Sciatic nerve (tissue), 1 donor: ENCODE measurements around the gene PLEKHO1. TPM values are rescaled to one million over a fixed set of nuclear protein-coding genes. Genes with fewer than 3 reads are reported as not detected.

Experiments used
- total RNA-seq: library from RNA; stranded (reverse); fragmentation: NEBNext Ultra II Directional; extraction: Animal tissue kit (Norgen Biotek cat#: 25700); gene quantifications from one replicate; pipeline ENCODE4 v1.2.1, GENCODE V29; 2021
- donor health status: DM: no; HTN: no; CAD: no.

Gene PLEKHO1
- total RNA-seq, 1 donor from 2014 or later = 53.4 TPM

Other genes starting within 250 kb of the PLEKHO1 start
- 1.7 TPM for gene SV2A, start 232.1 kb upstream of the PLEKHO1 start, total RNA-seq
- gene SF3B4, start 222.1 kb upstream of the PLEKHO1 start, total RNA-seq = 32.7 TPM
- gene MTMR11, start 213.0 kb upstream of the PLEKHO1 start, total RNA-seq = 16.4 TPM
- 102 TPM for gene OTUD7B, start 139.2 kb upstream of the PLEKHO1 start, total RNA-seq
- 44.1 TPM for gene VPS45, start 82.1 kb upstream of the PLEKHO1 start, total RNA-seq
- gene ANP32E, start 86.2 kb downstream of the PLEKHO1 start, total RNA-seq = 40.6 TPM
- gene CA14, start 107.9 kb downstream of the PLEKHO1 start, total RNA-seq = 0.71 TPM
- gene APH1A, start 119.1 kb downstream of the PLEKHO1 start, total RNA-seq = 87.4 TPM
- gene C1orf54, start 122.9 kb downstream of the PLEKHO1 start, total RNA-seq = 9.2 TPM
- gene CIART, start 132.6 kb downstream of the PLEKHO1 start, total RNA-seq = 5.7 TPM
- gene MRPS21, start 143.9 kb downstream of the PLEKHO1 start, total RNA-seq = 52.7 TPM
- gene PRPF3, start 171.6 kb downstream of the PLEKHO1 start, total RNA-seq = 88.2 TPM
- gene RPRD2, start 214.2 kb downstream of the PLEKHO1 start, total RNA-seq = 42.8 TPM